Naive thymus-derived CD4-positive, alpha-beta T cell (primary cell): ENCODE results near the gene PFDN6. TPM values are rescaled to one million over a fixed set of nuclear protein-coding genes. Genes with fewer than 3 reads are reported as not detected.

Experiments
- ATAC-seq: fragments of 150-1000 bp; cut with Tn5 transposase; 2 replicates; pipeline ENCODE4 v1.10.0; 2021; ENCODE audit warnings: mild to moderate bottlenecking, moderate library complexity
- CTCF ChIA-PET: fragments of 350-600 bp; sonication (Branson Sonifier 250); formaldehyde crosslinking; loops from one replicate; lab custom pipeline; 2021; ENCODE audit warnings: antibody characterized with exemption; lab: Charles Lee
- POLR2A ChIA-PET: fragments of 350-600 bp; sonication (Branson Sonifier 250); formaldehyde crosslinking; loops from one replicate; lab custom pipeline; 2021; ENCODE audit warnings: antibody characterized with exemption, inconsistent platforms; lab: Charles Lee
- DNase-seq, 9 donors: peaks; one replicate each; pipeline versions ENCODE4 v3.0.0 to v3.0.0-alpha.2; 2020 to 2022; ENCODE audit warnings: mixed read lengths in 1 of 9
- H3K27ac ChIP-seq: one replicate; pipeline ENCODE4 v1.7.0; 2013; ENCODE audit warnings: mild to moderate bottlenecking, low read depth, low read length, moderate library complexity
- H3K27me3 ChIP-seq, 2 donors: one replicate each; pipeline ENCODE4 v1.7.0; 2013; ENCODE audit warnings: low read length in 2 of 2, mild to moderate bottlenecking in 2 of 2, moderate library complexity in 2 of 2; ENCODE audit not compliant: control insufficient read depth in 2 of 2, insufficient read depth in 2 of 2
- H3K36me3 ChIP-seq, 3 experiments: 1 replicate in 2 of 3; 2 replicates in 1 of 3; pipeline ENCODE4 v1.7.0; 2013; ENCODE audit warnings: low read length in 3 of 3, mild to moderate bottlenecking in 3 of 3, moderate library complexity in 1 of 3; ENCODE audit not compliant: insufficient read depth in 3 of 3, control insufficient read depth in 2 of 3
- H3K4me1 ChIP-seq, 2 donors: one replicate each; pipeline ENCODE4 v1.7.0; 2013; ENCODE audit warnings: low read length in 2 of 2, mild to moderate bottlenecking in 2 of 2, moderate library complexity in 1 of 2; ENCODE audit not compliant: control insufficient read depth in 2 of 2, insufficient read depth in 2 of 2
- H3K4me3 ChIP-seq: 2 replicates; pipeline ENCODE4 v1.7.0; 2013; ENCODE audit warnings: mild to moderate bottlenecking, low read length
- H3K9me3 ChIP-seq, 3 experiments: 1 replicate in 2 of 3; 2 replicates in 1 of 3; pipeline ENCODE4 v1.7.0; 2013; ENCODE audit warnings: low read length in 3 of 3; ENCODE audit not compliant: control insufficient read depth in 2 of 3
- H3K27ac Mint-ChIP-seq, 9 donors: one replicate each; pipeline ENCODE4 v1.8.0; 2020 to 2022; ENCODE audit warnings: mixed read lengths in 9 of 9, mild to moderate bottlenecking in 8 of 9, moderate library complexity in 5 of 9, inconsistent platforms in 2 of 9
- H3K27me3 Mint-ChIP-seq, 5 donors: one replicate each; pipeline ENCODE4 v1.8.0; 2021 to 2022; ENCODE audit warnings: mixed read lengths in 5 of 5, mild to moderate bottlenecking in 1 of 5
- H3K36me3 Mint-ChIP-seq, 5 donors: one replicate each; pipeline ENCODE4 v1.8.0; 2020 to 2022; ENCODE audit warnings: mixed read lengths in 5 of 5, mild to moderate bottlenecking in 3 of 5, inconsistent platforms in 1 of 5
- H3K4me1 Mint-ChIP-seq, 7 donors: one replicate each; pipeline ENCODE4 v1.8.0; 2020 to 2022; ENCODE audit warnings: mixed read lengths in 7 of 7, mild to moderate bottlenecking in 3 of 7, inconsistent platforms in 1 of 7
- H3K4me3 Mint-ChIP-seq, 10 donors: one replicate each; pipeline ENCODE4 v1.8.0; 2020 to 2022; ENCODE audit warnings: mild to moderate bottlenecking in 10 of 10, mixed read lengths in 10 of 10, moderate library complexity in 6 of 10, inconsistent platforms in 2 of 10
- H3K9me3 Mint-ChIP-seq, 11 donors: one replicate each; pipeline ENCODE4 v1.8.0; 2020 to 2022; ENCODE audit warnings: mixed read lengths in 11 of 11, mild to moderate bottlenecking in 4 of 11, inconsistent platforms in 1 of 11, moderate library complexity in 1 of 11
- intact Hi-C, 2 donors: fragments of 100-400 bp; cut with micrococcal nuclease; formaldehyde crosslinking; loops; one replicate each; pipeline ENCODE4 v1.15.1; 2023
- polyA plus RNA-seq, 2 donors: library from polyadenylated mRNA; unstranded; fragments of 300-500 nt; fragmentation: Illumina TruSeq; gene quantifications; one replicate each; pipeline ENCODE4 v1.2.3, GENCODE V29; 2021
- total RNA-seq, 6 experiments: library from RNA in 5 of 6; stranded (reverse) in 5 of 6; gene quantifications; 1 replicate in 5 of 6; 2 replicates in 1 of 6; pipeline ENCODE4 v1.2.3 and lab custom pipeline; 2021 to 2026

Gene PFDN6
- total and polyA plus RNA-seq, 7 experiments from 2014 or later, result 14.6 to 73.2 (median 35.5) TPM

- Mint-ChIP-seq H3K9me3 (peaks cover 0 to 3% (median 0%) of the 10 kb centered on the region in 11 donors), H3K4me1 (peaks cover 53 to 85% (median 75%) of the 10 kb centered on the region in 7 donors), H3K27ac (peak within 1 kb of the TSS; percentile 97 to 99 (median 98)), H3K27me3 (peaks cover 0 to 2% (median 0%) of the 10 kb centered on the region in 5 donors), H3K4me3 (peak within 1 kb of the TSS; percentile 81 to 100 (median 100)), H3K36me3 (peaks cover 8 to 50% (median 18%) of the 10 kb centered on the region in 5 donors)
- Histone ChIP-seq H3K27ac (peak within 1 kb of the TSS; percentile 99), H3K9me3 (no peaks in the 10 kb centered on the region), H3K4me3 (peak within 1 kb of the TSS; percentile 97), H3K36me3 (peaks cover 13 to 45% (median 22%) of the 10 kb centered on the region in 3 experiments), H3K27me3 (no peaks in the 10 kb centered on the region), H3K4me1 (peaks cover 59 to 62% of the 10 kb centered on the region in 2 donors)
- ChIA-PET CTCF (interaction anchor here (0.6 to 1.8 kb wide), 9 partner anchors 17 to 224 kb away, joined by 3 to 9 read pairs (median 4); partner anchors contain the start of genes B3GALT4 and RGL2), POLR2A (interaction anchor here (0.6 to 4.4 kb wide), 26 partner anchors 9 to 1480 kb away, joined by 3 to 37 read pairs (median 4); partner anchors contain the start of genes B3GALT4, CUTA, HSD17B8 and PFDN6)
- intact Hi-C loops, result loop anchor here (1.0 to 10.0 kb wide), 7 partner anchors 29 to 917 kb away; partner anchors contain the start of genes B3GALT4 (in 1 of the 2), HMGA1 (in 1 of the 2), KIFC1 (in 1 of the 2) and PFDN6 (in 1 of the 2)
- ATAC-seq (peak; percentile 73), DNase-seq (peak; percentile 87 to 97 (median 96))
Observed at GRCh38 chr6:33317669-33318425, 28.4 kb downstream of the PFDN6 start, which contains the start of gene ZBTB22. Gene ZBTB22, minus strand, starts transcription at chr6:33317744. Its CDS starts 828 bp downstream, at chr6:33316916.

GRCh38 chr6:33318426-33319073 is 29.1 kb downstream of the PFDN6 start:
- ATAC-seq, result no peak
- Mint-ChIP-seq H3K9me3 (peaks cover 0 to 3% (median 0%) of the 10 kb centered on the region in 11 donors), H3K4me1 (peaks cover 56 to 92% (median 82%) of the 10 kb centered on the region in 7 donors), H3K27me3 (peaks cover 0 to 4% (median 0%) of the 10 kb centered on the region in 5 donors), H3K4me3 (peak overlapping the region; percentile 81 to 100 (median 100)), H3K36me3 (peaks cover 8 to 44% (median 18%) of the 10 kb centered on the region in 5 donors), H3K27ac (peak overlapping the region; percentile 97 to 99 (median 98))
- peaks cover 60 to 62% of the 10 kb centered on the region in 2 donors for H3K4me1 ChIP-seq
- peaks cover 13 to 39% (median 22%) of the 10 kb centered on the region in 3 experiments for H3K36me3 ChIP-seq
- peak overlapping the region; percentile 99 for H3K27ac ChIP-seq
- H3K27me3 ChIP-seq, result no peaks in the 10 kb centered on the region
- DNase-seq, result no peak
- H3K4me3 ChIP-seq, result peak overlapping the region; percentile 97
- intact Hi-C loops, result loop anchor here (5.0 to 10.0 kb wide), 2 partner anchors 214 to 916 kb away; partner anchors contain the start of gene HMGA1 (in 1 of the 2)
- CTCF ChIA-PET, result interaction anchor here (0.6 to 1.8 kb wide), 7 partner anchors 20 to 114 kb away, joined by 3 to 8 read pairs (median 4); partner anchors contain the start of genes B3GALT4 and RGL2
- no peaks in the 10 kb centered on the region for H3K9me3 ChIP-seq
- POLR2A ChIA-PET, result interaction anchor here (0.6 to 4.4 kb wide), 20 partner anchors 8 to 1480 kb away, joined by 3 to 37 read pairs (median 6); partner anchors contain the start of genes B3GALT4, CUTA, PFDN6 and RGL2

- H3K27ac ChIP-seq, result peak overlapping the region; percentile 84
- H3K4me1 Mint-ChIP-seq, result peaks cover 53 to 89% (median 82%) of the 10 kb centered on the region in 7 donors
- H3K4me1 ChIP-seq, result peaks cover 59 to 63% of the 10 kb centered on the region in 2 donors
- peaks cover 8 to 37% (median 18%) of the 10 kb centered on the region in 5 donors for H3K36me3 Mint-ChIP-seq
- H3K4me3 ChIP-seq, result no peak overlapping the region
- ATAC-seq, result no peak
- peaks cover 0 to 3% (median 0%) of the 10 kb centered on the region in 11 donors for H3K9me3 Mint-ChIP-seq
- DNase-seq, result no peak
- no peaks in the 10 kb centered on the region for H3K27me3 ChIP-seq
- ChIA-PET POLR2A (interaction anchor here (0.8 to 4.4 kb wide), 4 partner anchors 21 to 70 kb away, joined by 4 to 37 read pairs (median 25); partner anchors contain the start of genes B3GALT4, RGL2, RPS18 and VPS52), CTCF (interaction anchor here (1.6 kb wide), 1 partner anchor 25 kb away, joined by 8 read pairs; no protein-coding TSS in a partner anchor)
- H3K27me3 Mint-ChIP-seq, result peaks cover 0 to 4% (median 0%) of the 10 kb centered on the region in 5 donors
- H3K27ac Mint-ChIP-seq, result peak overlapping the region in 8 of 9 donors; percentile 43 to 97 (median 70)
- intact Hi-C loops, result loop anchor here (5.0 to 10.0 kb wide), 2 partner anchors 212 to 915 kb away; partner anchors contain the start of gene HMGA1 (in 1 of the 2)
- peaks cover 13 to 36% (median 22%) of the 10 kb centered on the region in 3 experiments for H3K36me3 ChIP-seq
- peak overlapping the region; percentile 63 to 100 (median 90) for H3K4me3 Mint-ChIP-seq
- no peaks in the 10 kb centered on the region for H3K9me3 ChIP-seq
Observed at GRCh38 chr6:33319939-33320314, 30.5 kb downstream of the PFDN6 start.

- H3K27ac Mint-ChIP-seq, result peak overlapping the region in 8 of 9 donors; percentile 62 to 97 (median 74)
- peaks cover 8 to 37% (median 18%) of the 10 kb centered on the region in 5 donors for H3K36me3 Mint-ChIP-seq
- peaks cover 0 to 4% (median 0%) of the 10 kb centered on the region in 5 donors for H3K27me3 Mint-ChIP-seq
- H3K36me3 ChIP-seq, result peaks cover 13 to 36% (median 22%) of the 10 kb centered on the region in 3 experiments
- H3K9me3 ChIP-seq, result no peaks in the 10 kb centered on the region
- peaks cover 52 to 83% (median 78%) of the 10 kb centered on the region in 7 donors for H3K4me1 Mint-ChIP-seq
- ATAC-seq, result no peak
- CTCF ChIA-PET, result interaction anchor here (0.6 to 1.6 kb wide), 3 partner anchors 21 to 171 kb away, joined by 3 to 8 read pairs (median 3); partner anchors contain the start of gene RGL2
- intact Hi-C loops, result no loop called here
- peak overlapping the region; percentile 84 for H3K27ac ChIP-seq
- DNase-seq, result no peak
- H3K4me1 ChIP-seq, result peaks cover 53 to 58% of the 10 kb centered on the region in 2 donors
- peaks cover 0 to 3% (median 0%) of the 10 kb centered on the region in 11 donors for H3K9me3 Mint-ChIP-seq
- H3K4me3 Mint-ChIP-seq, result peak overlapping the region; percentile 81 to 100 (median 94)
- no peaks in the 10 kb centered on the region for H3K27me3 ChIP-seq
- no peak overlapping the region for H3K4me3 ChIP-seq
- POLR2A ChIA-PET, result interaction anchor here (0.7 to 4.4 kb wide), 3 partner anchors 9 to 71 kb away, joined by 3 to 17 read pairs (median 4); partner anchors contain the start of gene B3GALT4
Observed at GRCh38 chr6:33320315-33321181, 31.1 kb downstream of the PFDN6 start.

GRCh38 chr6:33321227-33321626 is 31.8 kb downstream of the PFDN6 start:
- Mint-ChIP-seq H3K27me3 (peaks cover 0 to 4% (median 0%) of the 10 kb centered on the region in 5 donors), H3K4me1 (peaks cover 47 to 80% (median 73%) of the 10 kb centered on the region in 7 donors), H3K4me3 (peak overlapping the region; percentile 81 to 100 (median 90)), H3K36me3 (peaks cover 8 to 37% (median 18%) of the 10 kb centered on the region in 5 donors), H3K27ac (peak overlapping the region in 7 of 9 donors; percentile 40 to 89 (median 76)), H3K9me3 (peaks cover 0 to 3% (median 0%) of the 10 kb centered on the region in 11 donors)
- H3K4me3 ChIP-seq, result peak overlapping the region; percentile 64
- no peaks in the 10 kb centered on the region for H3K27me3 ChIP-seq
- ChIA-PET POLR2A (interaction anchor here (0.7 to 4.4 kb wide), 2 partner anchors 9 to 72 kb away, joined by 3 to 17 read pairs; no protein-coding TSS in a partner anchor), CTCF (interaction anchor here (0.6 to 1.6 kb wide), 3 partner anchors 22 to 170 kb away, joined by 3 to 8 read pairs (median 3); partner anchors contain the start of gene RGL2)
- intact Hi-C loops, result no loop called here
- peak overlapping the region; percentile 84 for H3K27ac ChIP-seq
- no peaks in the 10 kb centered on the region for H3K9me3 ChIP-seq
- H3K4me1 ChIP-seq, result peaks cover 53 to 54% of the 10 kb centered on the region in 2 donors
- no peak for ATAC-seq
- H3K36me3 ChIP-seq, result peaks cover 13 to 36% (median 22%) of the 10 kb centered on the region in 3 experiments
- no peak for DNase-seq
